ENCODE measurements around the gene POLR3C. TPM values are rescaled to one million over a fixed set of nuclear protein-coding genes. Genes with fewer than 3 reads are reported as not detected.

Gene POLR3C
- total and polyA plus RNA-seq, 3 experiments from 2014 or later = 47.5 to 54.1 (median 53.1) TPM

DNA sequence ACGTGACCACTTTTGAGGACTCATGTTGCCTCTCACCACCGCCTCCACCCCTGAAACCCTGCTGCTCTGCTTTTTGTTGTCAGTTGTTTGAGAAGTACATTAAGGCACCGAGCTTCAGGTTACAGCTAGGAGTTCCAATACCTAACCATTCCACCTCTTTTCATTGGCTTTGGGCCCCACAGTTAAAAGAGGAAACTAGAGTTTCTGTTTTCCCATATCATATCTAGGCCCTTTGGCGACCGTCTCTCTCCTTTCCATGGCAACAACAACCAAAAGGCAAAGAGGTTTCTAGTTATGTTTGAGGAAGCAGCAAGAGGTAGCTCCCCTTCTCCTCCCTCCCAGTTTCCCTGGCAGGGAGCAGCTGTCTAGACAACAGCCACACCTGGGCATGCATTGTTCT, 55.8 kb downstream of the POLR3C start:
- Histone ChIP-seq H3K4me1 (ENCODE audit: insufficient read depth, low read length) (peaks cover under 1% of the 10 kb centered on the region), H3K4me3 (ENCODE audit: low read length) (no peak overlapping the region), H3K27me3 (ENCODE audit: insufficient read depth, low read length, poor library complexity, severe bottlenecking) (peaks cover 13% of the 10 kb centered on the region), H3K36me3 (ENCODE audit: insufficient read depth, low read length) (no peaks in the 10 kb centered on the region), H3K9me3 (ENCODE audit: low read length) (no peaks in the 10 kb centered on the region), H3K27ac (ENCODE audit: low read depth, low read length) (peak overlapping the region; percentile 21)
- no peak for DNase-seq
- H3K4me1 Mint-ChIP-seq = peaks cover 1 to 3% (median 2%) of the 10 kb centered on the region in 3 donors
- ChIA-PET POLR2A (interaction anchor here (0.7 kb wide), 1 partner anchor 158 kb away, joined by 3 read pairs; no protein-coding TSS in a partner anchor), CTCF (interaction anchor here (0.8 to 2.4 kb wide), 6 partner anchors 9 to 138 kb away, joined by 3 to 9 read pairs (median 4); partner anchors contain the start of gene ITGA10)
- peaks cover 21 to 38% of the 10 kb centered on the region in 2 donors for H3K27me3 Mint-ChIP-seq
- no peaks in the 10 kb centered on the region for H3K9me3 Mint-ChIP-seq
- no peaks in the 10 kb centered on the region for H3K36me3 Mint-ChIP-seq
- H3K27ac Mint-ChIP-seq = no peak overlapping the region
- no peak overlapping the region for H3K4me3 Mint-ChIP-seq

DNA sequence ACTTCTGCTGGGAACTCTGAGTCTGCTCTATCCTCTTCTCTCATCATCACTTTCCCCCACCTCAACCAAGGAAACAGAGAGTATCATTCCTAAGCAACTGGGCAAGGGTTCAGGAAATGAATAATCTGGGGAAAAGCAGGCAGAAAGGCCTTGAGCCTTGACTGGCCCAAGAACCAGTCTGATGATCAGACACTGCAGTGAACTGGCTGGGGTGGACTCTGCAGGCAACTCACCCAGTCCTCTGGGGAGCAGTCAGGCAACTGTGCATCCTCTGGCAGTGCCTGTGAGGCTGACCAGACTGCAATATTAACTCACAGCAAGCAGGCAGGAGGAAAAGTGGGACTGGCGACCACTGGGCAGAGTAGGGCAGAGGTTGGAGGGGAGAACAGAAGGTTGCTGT, 60.7 kb downstream of the POLR3C start:
- Histone ChIP-seq H3K27ac (ENCODE audit: low read depth, low read length) (no peak overlapping the region), H3K27me3 (ENCODE audit: insufficient read depth, low read length, poor library complexity, severe bottlenecking) (peaks cover 18% of the 10 kb centered on the region), H3K4me3 (ENCODE audit: low read length) (no peak overlapping the region), H3K4me1 (ENCODE audit: insufficient read depth, low read length) (peaks cover 13% of the 10 kb centered on the region), H3K9me3 (ENCODE audit: low read length) (no peaks in the 10 kb centered on the region), H3K36me3 (ENCODE audit: insufficient read depth, low read length) (no peaks in the 10 kb centered on the region)
- DNase-seq = no peak
- Mint-ChIP-seq H3K36me3 (no peaks in the 10 kb centered on the region), H3K4me1 (peaks cover 16 to 20% (median 18%) of the 10 kb centered on the region in 3 donors), H3K9me3 (no peaks in the 10 kb centered on the region), H3K27ac (no peak overlapping the region), H3K27me3 (peaks cover 23 to 24% of the 10 kb centered on the region in 2 donors), H3K4me3 (peak overlapping the region; percentile 71 to 86 (median 83))
- ChIA-PET CTCF (interaction anchor here (1.0 to 2.6 kb wide), 3 partner anchors 25 to 155 kb away, joined by 3 to 11 read pairs (median 4); partner anchors contain the start of genes NUDT17 and PIAS3), POLR2A (interaction anchor here (0.5 kb wide), 1 partner anchor 153 kb away, joined by 8 read pairs; no protein-coding TSS in a partner anchor)

DNA sequence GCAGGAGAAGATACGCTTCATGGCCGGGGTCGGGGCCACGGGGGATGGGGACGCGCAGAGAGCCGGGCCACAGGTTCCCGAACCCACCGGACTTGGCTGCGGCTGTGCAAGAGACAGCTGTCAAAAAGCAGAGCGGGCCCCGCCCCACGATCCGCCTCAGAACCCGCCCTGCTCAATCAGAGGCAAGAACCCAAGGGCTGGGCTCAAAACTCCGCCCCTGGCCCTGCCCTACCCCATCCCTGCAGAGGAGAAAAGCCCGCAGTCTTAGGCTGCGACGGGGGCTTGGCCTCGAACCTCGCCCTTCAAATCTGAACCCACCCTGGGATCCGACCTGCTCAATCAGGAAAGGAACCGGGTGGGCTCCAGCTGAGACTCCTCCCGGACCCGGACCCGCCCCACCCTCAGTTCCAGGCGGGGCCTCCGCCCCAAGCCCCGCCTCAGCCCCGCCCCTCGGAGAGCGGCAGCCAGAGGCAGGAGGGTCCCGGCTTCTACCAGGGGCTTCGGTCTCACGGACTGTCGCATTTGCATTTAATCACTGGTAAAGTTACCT, 61.8 kb downstream of the POLR3C start, which contains the start of gene ANKRD35:
TSS of gene ANKRD35 (minus strand) at position 129 of the 550 bp plus-strand sequence. CDS start at position 21, 108 bp downstream.
- peaks cover 23 to 24% of the 10 kb centered on the region in 2 donors for H3K27me3 Mint-ChIP-seq
- no peaks in the 10 kb centered on the region for H3K9me3 Mint-ChIP-seq
- H3K4me3 Mint-ChIP-seq = peak within 1 kb of the TSS; percentile 71 to 90 (median 84)
- H3K9me3 ChIP-seq (ENCODE audit: low read length) = no peaks in the 10 kb centered on the region
- peaks cover 13% of the 10 kb centered on the region for H3K4me1 ChIP-seq (ENCODE audit: insufficient read depth, low read length)
- no peaks in the 10 kb centered on the region for H3K36me3 ChIP-seq (ENCODE audit: insufficient read depth, low read length)
- H3K27me3 ChIP-seq (ENCODE audit: insufficient read depth, low read length, poor library complexity, severe bottlenecking) = peaks cover 18% of the 10 kb centered on the region
- peak; percentile 81 to 89 (median 85) for DNase-seq
- POLR2A ChIA-PET = interaction anchor here (0.8 to 1.6 kb wide), 3 partner anchors 27 to 78 kb away, joined by 3 to 11 read pairs (median 4); partner anchors contain the start of genes ANKRD34A, PIAS3, POLR3GL and RBM8A
- H3K4me3 ChIP-seq (ENCODE audit: low read length) = peak within 1 kb of the TSS; percentile 74
- H3K36me3 Mint-ChIP-seq = no peaks in the 10 kb centered on the region
- H3K27ac ChIP-seq (ENCODE audit: low read depth, low read length) = no peak within 1 kb of the TSS
- CTCF ChIA-PET = interaction anchor here (0.9 to 2.6 kb wide), 6 partner anchors 14 to 92 kb away, joined by 3 to 11 read pairs (median 4); partner anchors contain the start of genes LIX1L, NUDT17 and PIAS3
- H3K27ac Mint-ChIP-seq = peak within 1 kb of the TSS in 3 of 8 donors; percentile 1 to 34 (median 17)
- peaks cover 16 to 20% (median 18%) of the 10 kb centered on the region in 3 donors for H3K4me1 Mint-ChIP-seq

DNA sequence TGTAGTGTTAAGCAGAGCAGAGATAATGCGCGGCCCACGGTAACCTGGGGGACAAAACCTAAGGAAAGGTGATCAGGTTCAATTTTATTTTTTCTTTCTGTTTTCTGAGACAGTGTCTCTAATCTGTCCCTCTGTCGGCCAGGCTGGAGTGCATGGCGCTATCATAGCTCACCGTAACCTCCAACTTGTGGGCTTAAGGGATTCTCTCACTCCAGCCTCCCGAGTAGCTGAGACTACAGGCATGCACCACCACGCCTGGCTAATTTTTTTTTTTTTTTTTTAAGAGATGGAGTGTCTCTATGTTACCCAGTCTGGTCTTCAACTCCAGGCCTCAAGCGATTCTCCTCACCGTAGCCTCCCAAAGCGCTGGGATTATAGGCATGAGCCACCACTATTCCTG, 62.4 kb downstream of the POLR3C start:
- Histone ChIP-seq H3K4me3 (ENCODE audit: low read length) (peak overlapping the region; percentile 74), H3K9me3 (ENCODE audit: low read length) (no peaks in the 10 kb centered on the region), H3K27ac (ENCODE audit: low read depth, low read length) (no peak overlapping the region), H3K36me3 (ENCODE audit: insufficient read depth, low read length) (no peaks in the 10 kb centered on the region), H3K27me3 (ENCODE audit: insufficient read depth, low read length, poor library complexity, severe bottlenecking) (peaks cover 18% of the 10 kb centered on the region), H3K4me1 (ENCODE audit: insufficient read depth, low read length) (peaks cover 13% of the 10 kb centered on the region)
- Mint-ChIP-seq H3K4me3 (peak overlapping the region; percentile 71 to 90 (median 84)), H3K9me3 (no peaks in the 10 kb centered on the region), H3K27me3 (peaks cover 21 to 24% of the 10 kb centered on the region in 2 donors), H3K4me1 (peaks cover 16 to 20% (median 18%) of the 10 kb centered on the region in 3 donors), H3K36me3 (no peaks in the 10 kb centered on the region), H3K27ac (peak overlapping the region in 1 of 8 donors; percentile 34)
- no peak for DNase-seq
- CTCF ChIA-PET = interaction anchor here (1.3 to 2.6 kb wide), 3 partner anchors 15 to 92 kb away, joined by 3 to 11 read pairs (median 4); partner anchors contain the start of gene NUDT17
- POLR2A ChIA-PET = interaction anchor here (0.7 to 1.6 kb wide), 2 partner anchors 78 to 148 kb away, joined by 4 read pairs; partner anchors contain the start of genes ANKRD34A and POLR3GL

DNA sequence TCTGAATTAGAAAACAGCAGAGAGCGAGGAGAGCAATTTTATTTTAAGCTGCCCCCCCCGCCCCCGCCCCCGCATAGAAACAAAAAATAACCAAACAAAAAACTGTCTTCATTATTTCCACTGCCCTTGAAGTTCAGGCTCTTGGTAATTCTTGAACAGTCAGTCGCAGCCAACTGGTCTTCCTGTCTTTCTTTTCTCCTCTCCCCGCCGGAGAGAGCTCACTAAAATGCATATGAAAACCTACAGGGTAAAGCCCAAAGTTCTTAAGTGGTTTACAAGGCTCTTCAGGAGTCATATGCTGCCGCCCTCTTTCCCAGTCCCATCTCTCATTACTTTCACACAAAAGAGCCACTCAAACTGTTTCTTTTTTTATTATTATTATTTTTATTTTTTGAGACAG, 62.8 kb downstream of the POLR3C start:
- Histone ChIP-seq H3K27ac (ENCODE audit: low read depth, low read length) (no peak overlapping the region), H3K4me1 (ENCODE audit: insufficient read depth, low read length) (peaks cover 13% of the 10 kb centered on the region), H3K9me3 (ENCODE audit: low read length) (no peaks in the 10 kb centered on the region), H3K36me3 (ENCODE audit: insufficient read depth, low read length) (no peaks in the 10 kb centered on the region), H3K4me3 (ENCODE audit: low read length) (no peak overlapping the region), H3K27me3 (ENCODE audit: insufficient read depth, low read length, poor library complexity, severe bottlenecking) (peaks cover 18% of the 10 kb centered on the region)
- H3K9me3 Mint-ChIP-seq = no peaks in the 10 kb centered on the region
- H3K4me1 Mint-ChIP-seq = peaks cover 16 to 20% (median 18%) of the 10 kb centered on the region in 3 donors
- ChIA-PET POLR2A (interaction anchor here (0.7 to 1.6 kb wide), 2 partner anchors 77 to 149 kb away, joined by 4 read pairs; partner anchors contain the start of genes ANKRD34A and POLR3GL), CTCF (interaction anchor here (1.5 to 2.6 kb wide), 3 partner anchors 22 to 91 kb away, joined by 3 to 11 read pairs (median 3); partner anchors contain the start of gene NUDT17)
- DNase-seq = no peak
- no peaks in the 10 kb centered on the region for H3K36me3 Mint-ChIP-seq
- H3K27me3 Mint-ChIP-seq = peaks cover 21 to 24% of the 10 kb centered on the region in 2 donors
- peak overlapping the region; percentile 57 to 86 (median 70) for H3K4me3 Mint-ChIP-seq
- no peak overlapping the region for H3K27ac Mint-ChIP-seq

- H3K27me3 Mint-ChIP-seq = peaks cover 18 to 22% of the 10 kb centered on the region in 2 donors
- ChIA-PET CTCF (interaction anchor here (1.7 kb wide), 1 partner anchor 21 kb away, joined by 3 read pairs; no protein-coding TSS in a partner anchor), POLR2A (no interaction called here)
- peaks cover 18% of the 10 kb centered on the region for H3K27me3 ChIP-seq (ENCODE audit: insufficient read depth, low read length, poor library complexity, severe bottlenecking)
- no peak overlapping the region for H3K27ac Mint-ChIP-seq
- H3K4me1 ChIP-seq (ENCODE audit: insufficient read depth, low read length) = peaks cover 13% of the 10 kb centered on the region
- H3K4me3 Mint-ChIP-seq = peak overlapping the region in 3 of 7 donors; percentile 37 to 64 (median 62)
- no peaks in the 10 kb centered on the region for H3K9me3 ChIP-seq (ENCODE audit: low read length)
- H3K36me3 Mint-ChIP-seq = no peaks in the 10 kb centered on the region
- no peak overlapping the region for H3K4me3 ChIP-seq (ENCODE audit: low read length)
- H3K4me1 Mint-ChIP-seq = peaks cover 16 to 20% (median 18%) of the 10 kb centered on the region in 3 donors
- no peak for DNase-seq
- H3K9me3 Mint-ChIP-seq = no peaks in the 10 kb centered on the region
- no peak overlapping the region for H3K27ac ChIP-seq (ENCODE audit: low read depth, low read length)
- no peaks in the 10 kb centered on the region for H3K36me3 ChIP-seq (ENCODE audit: insufficient read depth, low read length)
Observed at GRCh38 chr1:145887631-145888030, 63.6 kb downstream of the POLR3C start.

- no peak for DNase-seq
- Histone ChIP-seq H3K4me3 (ENCODE audit: low read length) (no peak overlapping the region), H3K36me3 (ENCODE audit: insufficient read depth, low read length) (no peaks in the 10 kb centered on the region), H3K27me3 (ENCODE audit: insufficient read depth, low read length, poor library complexity, severe bottlenecking) (peaks cover 6% of the 10 kb centered on the region), H3K9me3 (ENCODE audit: low read length) (no peaks in the 10 kb centered on the region), H3K27ac (ENCODE audit: low read depth, low read length) (no peak overlapping the region), H3K4me1 (ENCODE audit: insufficient read depth, low read length) (peaks cover 13% of the 10 kb centered on the region)
- peaks cover 15 to 18% (median 16%) of the 10 kb centered on the region in 3 donors for H3K4me1 Mint-ChIP-seq
- CTCF ChIA-PET = interaction anchor here (0.7 to 4.8 kb wide), 2 partner anchors 44 to 55 kb away, joined by 3 to 29 read pairs; partner anchors contain the start of gene NUDT17
- peaks cover 4 to 7% of the 10 kb centered on the region in 2 donors for H3K27me3 Mint-ChIP-seq
- POLR2A ChIA-PET = no interaction called here
- H3K9me3 Mint-ChIP-seq = no peaks in the 10 kb centered on the region
- no peak overlapping the region for H3K4me3 Mint-ChIP-seq
- peaks cover 0 to 2% (median 0%) of the 10 kb centered on the region in 3 donors for H3K36me3 Mint-ChIP-seq
- no peak overlapping the region for H3K27ac Mint-ChIP-seq
Observed at GRCh38 chr1:145889722-145890121, 65.7 kb downstream of the POLR3C start.
